ENCODE results near the gene SYT15. TPM values are rescaled to one million over a fixed set of nuclear protein-coding genes. Genes with fewer than 3 reads are reported as not detected.
"Not testable (repeated sequence)": the region's sequence is repeated elsewhere in the genome, so short reads cannot be mapped to it uniquely, and the experiment has no call there.

The SYT15 gene
- total RNA-seq, 1 experiment from 2014 or later = 2.2 TPM

- BruUV-seq (replicated peaks); H3K4me1 Mint-ChIP-seq (ENCODE audit: low read depth, unreplicated experiment); intact Hi-C loops (cut with micrococcal nuclease; ENCODE audit: unreplicated experiment); H3K36me3 Mint-ChIP-seq (ENCODE audit: insufficient read depth, unreplicated experiment); H3K27ac Mint-ChIP-seq (ENCODE audit: unreplicated experiment); H3K4me3 Mint-ChIP-seq (ENCODE audit: low read depth, unreplicated experiment); H3K9me3 Mint-ChIP-seq (ENCODE audit: low read depth, unreplicated experiment); H3K27me3 Mint-ChIP-seq (ENCODE audit: unreplicated experiment): not testable (repeated sequence)
- DNase-seq = peak; percentile 85
- peak; percentile 90 for TF ChIP-seq CTCF (IDR thresholded peaks at IDR 0.05; ENCODE audit: unreplicated experiment)
- CTCF ChIA-PET = interaction anchor here (0.7 kb wide), 2 partner anchors 337 to 338 kb away, joined by 7 read pairs; no protein-coding TSS in a partner anchor
Measured at GRCh38 chr10:46565591-46566332, 13.2 kb upstream of the SYT15 start.

- H3K36me3 Mint-ChIP-seq (ENCODE audit: insufficient read depth, unreplicated experiment); CTCF ChIA-PET; BruUV-seq (replicated peaks); DNase-seq; intact Hi-C loops (cut with micrococcal nuclease; ENCODE audit: unreplicated experiment); H3K27me3 Mint-ChIP-seq (ENCODE audit: unreplicated experiment); H3K9me3 Mint-ChIP-seq (ENCODE audit: low read depth, unreplicated experiment); H3K4me3 Mint-ChIP-seq (ENCODE audit: low read depth, unreplicated experiment); H3K4me1 Mint-ChIP-seq (ENCODE audit: low read depth, unreplicated experiment); H3K27ac Mint-ChIP-seq (ENCODE audit: unreplicated experiment): not testable (repeated sequence)
Measured at GRCh38 chr10:46567151-46567550, 11.8 kb upstream of the SYT15 start.

- CTCF ChIA-PET; DNase-seq; H3K4me3 Mint-ChIP-seq (ENCODE audit: low read depth, unreplicated experiment); H3K36me3 Mint-ChIP-seq (ENCODE audit: insufficient read depth, unreplicated experiment); H3K9me3 Mint-ChIP-seq (ENCODE audit: low read depth, unreplicated experiment); intact Hi-C loops (cut with micrococcal nuclease; ENCODE audit: unreplicated experiment); BruUV-seq (replicated peaks); H3K4me1 Mint-ChIP-seq (ENCODE audit: low read depth, unreplicated experiment); H3K27me3 Mint-ChIP-seq (ENCODE audit: unreplicated experiment); H3K27ac Mint-ChIP-seq (ENCODE audit: unreplicated experiment): not testable (repeated sequence)
Measured at GRCh38 chr10:46570655-46571054, 8.3 kb upstream of the SYT15 start.

GRCh38 chr10:46572765-46573164, 6.2 kb upstream of the SYT15 start:
- H3K27me3 Mint-ChIP-seq (ENCODE audit: unreplicated experiment); H3K36me3 Mint-ChIP-seq (ENCODE audit: insufficient read depth, unreplicated experiment); H3K4me3 Mint-ChIP-seq (ENCODE audit: low read depth, unreplicated experiment); CTCF ChIA-PET; DNase-seq; intact Hi-C loops (cut with micrococcal nuclease; ENCODE audit: unreplicated experiment); BruUV-seq (replicated peaks); H3K27ac Mint-ChIP-seq (ENCODE audit: unreplicated experiment); H3K9me3 Mint-ChIP-seq (ENCODE audit: low read depth, unreplicated experiment); H3K4me1 Mint-ChIP-seq (ENCODE audit: low read depth, unreplicated experiment): not testable (repeated sequence)

GRCh38 chr10:46573314-46573713, 5.6 kb upstream of the SYT15 start:
- intact Hi-C loops (cut with micrococcal nuclease; ENCODE audit: unreplicated experiment); H3K36me3 Mint-ChIP-seq (ENCODE audit: insufficient read depth, unreplicated experiment); DNase-seq; CTCF ChIA-PET; H3K27ac Mint-ChIP-seq (ENCODE audit: unreplicated experiment); BruUV-seq (replicated peaks); H3K9me3 Mint-ChIP-seq (ENCODE audit: low read depth, unreplicated experiment); H3K4me3 Mint-ChIP-seq (ENCODE audit: low read depth, unreplicated experiment); H3K27me3 Mint-ChIP-seq (ENCODE audit: unreplicated experiment); H3K4me1 Mint-ChIP-seq (ENCODE audit: low read depth, unreplicated experiment): not testable (repeated sequence)

GRCh38 chr10:46573884-46574283, 5.0 kb upstream of the SYT15 start:
- DNase-seq; H3K36me3 Mint-ChIP-seq (ENCODE audit: insufficient read depth, unreplicated experiment); intact Hi-C loops (cut with micrococcal nuclease; ENCODE audit: unreplicated experiment); H3K4me3 Mint-ChIP-seq (ENCODE audit: low read depth, unreplicated experiment); BruUV-seq (replicated peaks); H3K9me3 Mint-ChIP-seq (ENCODE audit: low read depth, unreplicated experiment); CTCF ChIA-PET; H3K27ac Mint-ChIP-seq (ENCODE audit: unreplicated experiment); H3K4me1 Mint-ChIP-seq (ENCODE audit: low read depth, unreplicated experiment); H3K27me3 Mint-ChIP-seq (ENCODE audit: unreplicated experiment): not testable (repeated sequence)

GRCh38 chr10:46577624-46578473, 1.1 kb upstream of the SYT15 start:
- H3K27ac Mint-ChIP-seq (ENCODE audit: unreplicated experiment); H3K27me3 Mint-ChIP-seq (ENCODE audit: unreplicated experiment); H3K4me3 Mint-ChIP-seq (ENCODE audit: low read depth, unreplicated experiment); CTCF ChIA-PET; intact Hi-C loops (cut with micrococcal nuclease; ENCODE audit: unreplicated experiment); DNase-seq; H3K9me3 Mint-ChIP-seq (ENCODE audit: low read depth, unreplicated experiment); H3K36me3 Mint-ChIP-seq (ENCODE audit: insufficient read depth, unreplicated experiment); H3K4me1 Mint-ChIP-seq (ENCODE audit: low read depth, unreplicated experiment); BruUV-seq (replicated peaks): not testable (repeated sequence)

GRCh38 chr10:46579378-46579777, 450 bp downstream of the SYT15 start:
- H3K4me1 Mint-ChIP-seq (ENCODE audit: low read depth, unreplicated experiment); H3K27ac Mint-ChIP-seq (ENCODE audit: unreplicated experiment); H3K36me3 Mint-ChIP-seq (ENCODE audit: insufficient read depth, unreplicated experiment); BruUV-seq (replicated peaks); H3K4me3 Mint-ChIP-seq (ENCODE audit: low read depth, unreplicated experiment); intact Hi-C loops (cut with micrococcal nuclease; ENCODE audit: unreplicated experiment); DNase-seq; H3K9me3 Mint-ChIP-seq (ENCODE audit: low read depth, unreplicated experiment); H3K27me3 Mint-ChIP-seq (ENCODE audit: unreplicated experiment); CTCF ChIA-PET: not testable (repeated sequence)

GRCh38 chr10:46581997-46582396, 3.1 kb downstream of the SYT15 start:
- CTCF ChIA-PET; BruUV-seq (replicated peaks); H3K36me3 Mint-ChIP-seq (ENCODE audit: insufficient read depth, unreplicated experiment); intact Hi-C loops (cut with micrococcal nuclease; ENCODE audit: unreplicated experiment); H3K4me1 Mint-ChIP-seq (ENCODE audit: low read depth, unreplicated experiment); DNase-seq; H3K4me3 Mint-ChIP-seq (ENCODE audit: low read depth, unreplicated experiment); H3K27me3 Mint-ChIP-seq (ENCODE audit: unreplicated experiment); H3K27ac Mint-ChIP-seq (ENCODE audit: unreplicated experiment); H3K9me3 Mint-ChIP-seq (ENCODE audit: low read depth, unreplicated experiment): not testable (repeated sequence)
